Medulla oblongata (tissue), 1 donor: ENCODE results near the gene SPATS2.
"Not testable (repeated sequence)": the region's sequence is repeated elsewhere in the genome, so short reads cannot be mapped to it uniquely, and the experiment has no call there.

Source experiments
- DNase-seq: peaks from one replicate; pipeline ENCODE4 v3.0.0-alpha.2; 2015; ENCODE audit errors: extremely low spot score

SPATS2 gene

DNA sequence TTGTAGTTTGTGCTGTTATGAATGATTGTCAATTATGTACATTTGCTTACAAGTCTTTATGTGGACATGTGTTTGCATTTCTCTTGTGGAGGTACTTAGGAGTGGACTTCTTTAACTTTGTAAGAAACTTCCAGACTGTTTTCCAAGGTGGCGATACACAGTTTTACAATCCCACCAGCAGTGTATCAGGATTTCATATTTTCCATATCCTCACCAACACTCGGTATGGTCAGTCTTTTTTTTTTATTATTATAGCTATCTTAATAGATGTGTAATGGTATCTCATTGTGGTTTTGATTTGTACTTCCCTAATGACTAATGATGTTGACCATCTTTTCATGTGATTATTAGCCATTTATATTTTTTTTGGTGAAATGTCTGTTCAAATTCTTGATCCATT, 97.9 kb downstream of the SPATS2 start:
- DNase-seq, result no peak

DNA sequence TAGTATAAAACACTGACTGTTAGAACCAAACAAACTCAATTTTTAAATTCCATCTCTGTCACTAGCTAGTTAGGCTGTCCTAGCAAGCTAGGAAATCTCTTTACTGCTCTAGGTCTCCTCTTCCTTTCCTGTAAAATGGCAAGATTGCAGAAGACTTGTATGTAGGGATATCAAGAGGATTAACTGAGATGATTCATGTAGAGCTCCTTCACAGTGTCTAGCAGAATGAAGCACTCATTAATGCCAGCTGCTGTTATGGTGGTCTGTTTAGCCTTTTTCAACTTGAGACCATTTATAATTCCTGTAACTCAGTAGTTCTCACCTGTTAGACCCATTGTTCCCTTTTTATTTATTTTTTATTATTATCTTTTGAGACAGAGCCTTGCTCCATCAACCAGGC, 103.7 kb downstream of the SPATS2 start:
- DNase-seq, result no peak

DNA sequence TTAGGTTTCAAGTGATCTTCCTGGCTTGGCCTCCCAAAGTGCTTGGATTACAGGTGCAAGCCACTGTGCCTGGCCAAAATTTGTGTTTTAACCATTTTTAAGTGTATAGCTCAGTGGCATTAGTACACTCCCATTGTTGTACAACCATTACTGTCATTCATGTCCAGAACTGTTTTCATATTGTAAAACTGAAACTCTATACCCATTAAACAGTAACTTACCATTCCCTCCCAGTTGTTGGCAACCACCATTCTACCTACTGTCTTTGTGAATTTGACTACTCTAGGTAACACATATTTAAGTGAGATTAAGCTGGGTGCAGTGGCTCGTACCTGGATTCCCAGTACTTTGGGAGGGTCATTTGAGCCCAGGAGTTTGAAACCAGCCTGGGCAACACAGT, 104.3 kb downstream of the SPATS2 start:
- DNase-seq, result no peak

DNA sequence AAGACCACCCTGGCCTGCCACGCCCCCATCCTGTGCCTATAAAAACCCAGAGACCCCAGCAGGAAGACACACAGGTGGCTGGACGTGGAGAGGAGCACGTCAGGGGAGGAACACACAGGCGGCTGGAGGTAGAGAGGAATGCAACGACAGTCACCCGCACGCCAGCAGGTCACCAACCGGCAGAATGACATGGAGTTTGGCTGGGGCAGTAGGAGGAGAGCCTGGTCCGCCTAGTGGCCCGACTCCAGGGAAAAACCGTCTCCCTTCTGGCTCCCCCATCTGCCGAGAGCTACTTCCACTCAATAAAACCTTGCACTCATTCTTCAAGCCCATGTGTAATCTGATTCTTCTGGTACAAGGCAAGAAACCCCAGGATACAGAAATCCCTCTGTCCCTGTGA, 108.8 kb downstream of the SPATS2 start:
- no peak for DNase-seq

DNA sequence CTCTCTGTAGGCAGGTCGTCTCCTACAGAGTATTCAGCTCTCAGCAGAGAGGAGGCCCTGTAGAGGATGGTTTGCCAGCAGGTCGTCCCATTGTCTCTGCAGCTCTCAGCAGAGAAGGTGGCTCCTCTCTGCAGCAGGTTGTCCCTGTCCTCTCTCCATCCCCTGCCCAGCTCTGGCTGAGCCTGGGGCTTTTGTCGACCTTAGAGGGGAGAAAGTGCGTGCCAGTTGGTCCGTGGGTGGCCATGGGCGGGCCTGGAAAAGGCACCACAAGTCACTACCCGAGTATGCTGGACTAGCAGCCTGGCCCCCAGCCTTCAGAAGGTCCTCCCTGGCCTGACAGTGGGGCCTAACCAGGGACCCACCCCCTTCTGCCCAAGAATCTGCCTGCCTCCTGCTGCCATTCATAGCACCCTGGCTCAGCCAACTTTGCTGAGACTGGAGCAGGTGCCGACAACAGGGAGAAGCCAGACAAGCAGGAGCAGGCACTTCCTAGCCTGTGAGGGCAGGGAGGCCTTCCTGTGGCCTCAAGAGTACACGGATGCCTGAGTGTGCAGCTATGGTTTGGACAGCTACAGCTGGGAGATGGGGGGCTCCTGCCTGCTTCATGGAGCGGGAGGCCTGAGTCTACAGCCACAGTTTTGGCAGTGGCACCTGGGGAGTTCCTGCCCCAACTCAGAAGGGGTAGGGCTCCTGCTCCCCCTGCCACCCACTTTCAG, 111.8 kb downstream of the SPATS2 start:
- DNase-seq, result no peak

DNA sequence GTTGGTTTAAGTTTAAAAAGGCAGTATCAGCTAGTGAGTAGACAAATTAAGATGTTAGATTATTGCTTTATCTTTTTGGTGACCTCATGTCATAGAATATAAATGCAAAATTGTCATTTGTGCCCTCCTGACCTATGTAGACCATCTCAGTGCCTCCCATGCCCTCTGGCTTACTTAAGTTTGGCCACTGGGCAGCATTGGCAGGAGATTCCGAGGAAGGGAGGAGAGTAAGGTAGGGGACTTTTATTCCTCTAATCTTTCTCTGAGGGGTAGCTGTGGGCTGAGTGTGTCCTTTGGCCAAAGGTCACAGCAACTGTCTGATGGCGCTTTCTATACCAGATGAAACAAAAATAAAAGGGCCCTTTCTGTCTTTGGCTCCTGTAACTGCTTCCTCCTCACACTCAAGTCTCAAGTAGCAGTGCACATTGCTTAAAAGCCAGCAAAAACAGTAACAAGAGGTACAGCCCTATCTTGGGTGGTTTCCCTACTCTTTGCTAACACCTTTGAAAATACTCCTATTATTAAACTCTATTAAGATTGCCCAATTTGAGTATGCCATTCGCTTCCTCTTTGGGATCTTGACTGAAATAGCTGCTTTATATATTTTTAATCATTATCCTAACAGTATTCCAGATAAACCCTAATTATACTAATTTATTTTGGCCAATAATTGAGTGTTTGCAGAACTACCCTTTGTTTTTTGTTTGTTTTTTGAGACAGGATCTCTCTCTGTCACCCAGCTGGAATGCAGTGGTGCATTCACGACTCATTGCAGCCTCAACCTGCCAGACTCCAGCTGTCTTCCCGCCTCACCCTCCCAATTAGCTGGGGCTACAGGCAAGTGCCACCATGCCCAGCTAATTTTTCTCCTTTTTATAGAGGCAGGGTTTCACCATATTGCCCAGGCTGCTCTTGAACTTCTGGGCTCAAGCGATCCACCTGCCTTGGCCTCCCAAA, 115.1 kb downstream of the SPATS2 start:
- no peak for DNase-seq

DNA sequence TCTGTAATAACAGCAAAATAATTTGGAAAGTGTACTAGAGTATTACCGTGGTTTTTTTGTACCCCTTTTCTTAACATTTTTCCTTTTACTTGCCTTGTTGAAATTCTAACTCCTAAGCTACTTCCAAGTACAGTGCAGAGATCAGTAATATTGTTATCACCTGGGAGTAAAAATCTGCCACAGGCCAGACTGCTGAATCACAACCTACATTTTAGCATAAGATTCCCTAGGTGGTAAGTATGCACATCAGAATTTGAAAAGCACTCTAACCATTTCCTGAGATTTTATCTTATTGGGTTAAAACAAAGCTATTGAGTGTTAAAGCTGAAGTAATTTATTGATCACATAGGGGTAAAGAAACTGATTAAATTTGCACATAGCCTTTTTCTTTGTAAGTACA, 116.4 kb downstream of the SPATS2 start:
- no peak for DNase-seq

DNA sequence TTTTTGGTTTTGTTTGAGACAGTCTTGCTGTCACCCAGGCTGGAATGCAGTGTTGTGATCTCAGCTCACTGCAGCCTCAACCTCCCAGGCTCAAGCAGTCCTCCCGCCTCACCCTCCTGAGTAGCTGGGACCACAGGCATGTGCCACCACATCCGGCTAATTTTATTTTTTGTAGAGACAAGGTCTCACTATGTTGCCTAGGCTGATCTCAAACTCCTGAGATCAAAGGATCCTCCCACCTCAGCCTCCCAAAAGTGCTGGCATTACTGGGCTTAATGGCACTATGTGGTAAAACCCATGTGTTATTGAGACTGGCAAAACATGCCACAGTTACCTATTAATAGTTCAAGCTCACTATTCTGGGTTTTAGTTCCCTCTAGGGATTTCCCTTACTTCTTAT, 120.3 kb downstream of the SPATS2 start:
- no peak for DNase-seq

DNA sequence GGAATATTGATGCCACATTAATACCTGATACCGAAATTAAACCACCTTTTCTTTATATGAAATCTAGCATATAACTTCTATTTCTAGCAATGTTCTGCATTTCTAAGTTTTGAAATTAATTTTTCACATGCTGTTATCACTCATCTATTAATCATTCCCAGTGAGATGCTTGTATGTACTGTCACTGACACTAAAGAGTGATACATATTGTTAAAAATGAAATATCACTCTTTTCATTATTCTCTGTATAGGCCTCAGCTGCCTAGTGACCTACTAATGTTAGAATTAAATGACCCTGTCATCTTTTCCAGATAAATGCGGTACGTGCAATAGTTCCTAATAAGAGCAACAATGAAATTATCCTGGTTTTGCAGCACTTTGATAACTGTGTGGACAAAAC, 121.9 kb downstream of the SPATS2 start:
- DNase-seq, result no peak

DNA sequence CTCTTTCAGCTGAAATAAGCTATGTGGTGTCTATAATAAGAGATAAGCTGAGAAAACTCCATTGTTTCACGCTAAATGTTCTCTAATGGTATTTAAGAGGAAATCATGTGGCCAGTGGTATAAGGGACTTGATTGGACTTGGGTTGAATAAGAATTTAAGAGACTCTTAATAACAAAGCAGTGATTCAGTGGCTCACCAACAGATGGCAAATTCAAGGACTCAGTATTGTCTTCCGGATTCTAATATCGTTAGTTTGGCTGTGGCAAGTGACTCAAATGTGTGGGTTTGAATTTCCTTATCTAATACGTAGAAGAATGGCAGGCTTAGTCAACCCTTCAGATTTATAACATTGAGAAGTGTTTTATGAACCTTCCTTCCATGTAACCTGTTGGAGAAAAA, 122.5 kb downstream of the SPATS2 start:
- DNase-seq, result no peak

DNA sequence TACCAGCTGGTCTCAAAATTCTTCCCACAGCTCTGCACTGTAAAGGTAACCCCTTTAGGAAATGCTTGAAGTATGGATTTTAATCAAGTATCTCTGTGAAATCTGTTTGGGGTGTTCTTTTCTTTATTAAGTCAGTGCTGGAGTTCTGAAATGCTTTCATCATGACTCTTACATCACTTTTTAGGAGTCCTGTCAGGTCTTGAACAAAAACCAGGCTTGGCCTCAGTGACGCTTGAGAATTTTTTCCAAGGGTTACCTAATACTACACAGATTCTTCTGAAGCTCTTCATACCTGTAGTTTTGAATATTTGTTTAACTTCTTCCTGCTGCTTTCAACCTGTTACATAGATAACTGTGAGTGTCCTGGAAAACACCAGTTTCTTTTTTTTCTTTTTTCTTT, 124.6 kb downstream of the SPATS2 start:
- DNase-seq, result no peak

DNA sequence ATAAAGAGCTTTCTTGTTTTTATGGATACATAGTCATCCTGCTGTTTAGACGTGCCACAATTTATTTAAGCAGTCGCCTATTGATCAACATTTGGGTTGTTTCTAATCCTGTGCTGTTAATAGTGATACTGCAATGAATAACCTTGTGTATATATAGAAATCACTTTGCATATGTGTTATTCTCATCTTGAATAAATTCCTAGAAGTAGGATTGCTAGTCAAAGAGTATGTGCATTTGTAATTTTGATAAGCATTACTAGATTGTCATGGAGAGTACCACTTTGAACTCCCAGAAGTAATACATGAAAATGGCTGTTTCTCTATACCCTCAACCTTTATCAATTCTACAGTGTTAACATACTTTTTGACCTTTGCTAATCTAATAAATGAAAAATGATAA, 126.6 kb downstream of the SPATS2 start:
- no peak for DNase-seq

DNA sequence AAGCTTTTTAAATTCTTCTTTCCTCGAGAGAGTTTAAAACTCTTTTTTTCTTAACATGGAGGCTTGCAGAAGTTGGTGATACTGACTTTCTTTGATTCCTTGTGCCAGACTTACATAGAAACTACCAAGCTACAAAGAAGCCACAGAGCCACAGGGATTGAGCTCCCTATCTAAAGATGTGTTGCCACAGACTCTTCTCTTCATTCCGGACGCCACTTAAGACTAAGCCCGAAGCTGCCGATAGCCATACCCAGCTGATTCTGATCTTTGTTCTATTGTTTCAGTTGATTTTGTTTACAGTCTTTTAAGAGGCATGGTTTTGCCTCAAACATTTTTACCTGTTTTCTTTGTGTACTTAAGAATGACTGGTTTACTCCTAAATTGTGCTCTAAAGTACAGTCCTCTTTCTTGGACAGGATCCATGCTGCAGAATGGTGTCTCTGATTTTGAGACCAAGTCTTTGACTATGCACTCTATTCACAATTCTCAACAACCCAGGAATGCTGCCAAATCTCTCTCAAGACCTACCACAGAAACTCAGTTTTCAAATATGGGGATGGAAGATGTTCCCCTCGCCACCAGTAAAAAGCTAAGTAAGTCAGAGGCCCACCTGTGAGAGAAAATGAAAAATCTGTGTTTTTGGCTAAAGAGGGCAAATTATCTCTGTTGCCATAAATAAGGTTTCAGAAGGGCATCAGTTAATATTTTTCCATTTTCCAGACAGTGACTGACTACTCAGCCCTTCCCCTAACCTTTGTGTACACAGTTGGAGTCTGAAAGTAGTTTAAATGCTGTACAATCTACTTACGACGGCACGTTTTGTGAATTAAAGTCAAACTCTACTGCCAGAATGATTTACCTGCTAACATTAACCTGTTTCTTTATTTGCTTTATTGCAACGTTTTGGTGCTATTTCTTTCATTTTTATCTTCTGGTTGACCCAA, 129.4 kb downstream of the SPATS2 start:
- DNase-seq, result peak; percentile 38

DNA sequence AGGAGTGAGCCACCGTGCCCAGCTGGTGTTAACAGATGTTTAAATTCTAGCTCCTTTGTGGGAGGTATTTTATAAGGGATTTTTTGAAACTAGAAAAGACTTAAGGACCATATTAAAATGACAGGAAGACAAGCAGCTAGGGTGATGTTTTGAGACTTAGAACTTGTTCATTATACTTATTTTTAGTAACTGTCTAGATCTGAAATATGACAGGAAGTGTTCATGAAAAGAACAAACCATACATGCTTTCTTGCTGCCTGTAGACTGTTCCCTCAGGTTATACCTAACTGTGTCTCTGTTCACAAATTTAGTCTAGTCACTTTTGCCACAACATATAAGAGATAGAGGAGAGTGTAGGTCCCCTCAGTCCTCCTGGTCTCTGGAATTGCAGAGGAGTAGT, 134.6 kb downstream of the SPATS2 start:
- no peak for DNase-seq

DNA sequence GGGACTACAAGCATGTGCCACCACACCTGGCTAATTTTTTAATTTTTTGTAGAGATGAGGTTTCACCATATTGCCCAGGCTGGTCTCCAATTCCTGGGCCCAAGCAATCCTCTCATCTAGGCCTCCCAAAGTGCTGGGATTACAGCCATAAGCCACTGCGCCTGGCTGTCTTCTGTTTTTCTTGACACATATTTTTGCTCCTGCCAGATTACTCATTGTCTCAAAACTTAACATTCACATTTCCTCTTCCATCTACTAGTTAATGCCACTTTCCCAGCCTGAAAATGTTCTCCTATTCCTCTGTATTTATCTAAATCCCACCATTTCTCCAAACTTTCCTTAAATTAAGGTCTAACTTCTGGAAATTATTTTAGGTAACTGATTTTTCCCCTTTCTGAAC, 135.3 kb downstream of the SPATS2 start:
- DNase-seq, result no peak

DNA sequence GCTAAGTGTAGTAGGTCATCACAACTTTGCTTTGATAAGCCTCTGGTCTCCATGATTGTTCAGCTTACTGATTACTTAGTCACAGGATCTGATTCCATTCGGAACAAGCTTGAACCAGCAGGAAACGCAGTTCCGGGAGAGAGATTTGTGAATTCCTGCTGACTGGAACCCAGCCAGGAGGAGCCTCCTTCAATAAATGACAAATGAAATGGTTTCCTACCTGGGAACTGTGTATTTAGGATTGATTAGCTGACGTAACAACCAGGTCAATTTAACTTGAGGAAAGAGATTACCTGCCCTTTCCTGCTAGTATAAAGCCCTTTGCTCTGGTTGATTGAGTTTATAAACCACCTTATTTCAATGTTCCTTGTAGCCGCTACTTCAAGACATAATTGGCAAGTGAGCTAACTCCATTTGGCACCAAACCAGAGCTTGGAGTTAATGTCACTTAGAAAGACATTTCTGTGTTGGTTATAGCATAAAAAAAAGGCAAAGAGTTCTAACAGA, 136.5 kb downstream of the SPATS2 start:
- no peak for DNase-seq

DNA sequence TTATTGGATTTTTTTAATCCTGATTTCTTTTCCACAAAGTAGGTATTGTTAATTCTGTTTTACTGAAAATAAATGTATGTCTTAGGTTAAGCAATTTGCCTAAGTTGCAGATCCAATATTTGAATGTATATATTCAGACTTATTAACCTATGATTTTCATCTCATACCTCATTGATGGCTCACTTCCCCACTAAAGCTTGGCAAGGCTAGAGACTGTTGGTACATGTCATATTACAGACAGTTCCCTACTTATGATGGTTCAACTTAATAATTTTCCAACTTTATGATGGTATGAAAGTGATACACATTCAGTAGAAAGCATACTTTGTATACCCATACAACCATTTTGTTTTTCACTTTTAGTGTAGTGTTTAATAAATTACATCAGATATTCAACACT, 138.4 kb downstream of the SPATS2 start:
- no peak for DNase-seq

DNA sequence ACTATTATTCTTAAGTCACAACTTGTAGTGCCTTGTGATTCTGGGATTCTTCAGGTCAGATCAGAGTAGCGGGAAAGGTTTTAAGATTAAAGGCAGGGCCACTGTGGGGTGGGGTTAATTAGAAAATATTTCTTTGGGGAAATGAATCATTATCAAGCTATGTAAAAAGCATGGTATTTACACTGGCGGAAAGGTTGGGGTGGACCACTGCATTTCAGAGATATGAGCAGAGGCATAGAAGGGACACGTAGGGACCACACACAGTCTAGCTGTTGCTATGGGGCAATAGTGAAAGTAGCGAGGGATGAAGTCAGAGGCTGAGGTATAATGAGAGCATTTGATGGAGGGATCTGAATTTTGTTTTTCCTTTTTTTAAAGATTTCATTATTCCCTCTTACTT, 139.9 kb downstream of the SPATS2 start:
- no peak for DNase-seq

DNA sequence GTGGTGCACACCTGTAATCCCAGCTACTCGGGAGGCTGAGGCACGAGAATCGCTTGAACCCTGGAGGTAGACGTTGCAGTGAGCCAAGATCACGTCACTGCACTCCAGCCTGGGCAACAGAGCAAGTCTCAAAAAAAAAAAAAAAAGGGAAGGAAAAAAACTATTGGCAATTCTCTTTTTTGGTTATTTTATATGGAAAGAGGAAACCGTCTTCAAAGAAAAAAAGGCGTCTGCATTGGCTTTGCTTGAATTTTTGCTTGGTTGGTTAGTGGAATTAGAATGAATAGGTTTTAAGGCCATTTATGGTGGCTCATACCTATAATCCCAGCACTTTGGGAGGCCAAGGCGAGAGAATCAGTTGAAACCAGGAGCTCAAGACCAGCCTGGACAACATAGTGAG, 142.4 kb downstream of the SPATS2 start:
- DNase-seq, result not testable (repeated sequence)

DNA sequence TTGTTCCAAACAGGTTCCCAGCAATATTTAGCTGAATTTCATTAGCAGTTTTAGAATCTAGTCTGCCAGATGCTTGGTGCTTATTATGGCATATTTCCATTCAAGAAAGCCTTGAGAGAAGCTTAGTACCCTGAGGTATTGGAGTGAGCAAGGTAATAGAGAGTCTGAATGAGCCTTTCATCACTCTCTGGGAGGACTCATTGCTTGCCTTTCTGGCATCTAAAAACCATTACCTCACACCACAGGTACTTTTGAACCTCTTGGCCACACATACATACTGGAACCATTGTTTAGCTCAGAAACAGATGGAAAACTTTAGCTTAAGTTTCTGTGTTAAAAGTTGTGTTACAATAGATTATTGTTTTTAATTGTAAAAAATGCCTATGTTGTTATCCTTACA, 144.1 kb downstream of the SPATS2 start:
- no peak for DNase-seq

DNA sequence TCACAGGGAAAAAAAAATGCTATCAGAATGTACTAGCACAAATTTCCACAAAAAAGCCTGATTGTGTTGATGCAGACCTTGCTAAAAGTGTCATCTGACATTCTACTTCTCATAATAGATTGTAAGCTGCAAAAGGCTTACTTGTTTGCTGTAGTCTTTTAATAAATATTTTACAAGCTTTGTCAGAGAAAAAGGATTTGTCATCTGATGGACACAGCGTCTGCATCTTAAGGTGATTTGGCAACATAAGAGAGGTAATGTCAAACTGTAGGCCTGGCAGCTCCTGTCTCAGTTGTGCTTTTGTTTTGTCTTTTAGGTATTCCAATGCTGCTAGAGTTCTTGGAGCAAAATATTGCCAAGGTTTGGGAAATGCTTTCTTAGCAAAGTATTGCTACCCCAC, 145.3 kb downstream of the SPATS2 start:
- DNase-seq, result no peak

DNA sequence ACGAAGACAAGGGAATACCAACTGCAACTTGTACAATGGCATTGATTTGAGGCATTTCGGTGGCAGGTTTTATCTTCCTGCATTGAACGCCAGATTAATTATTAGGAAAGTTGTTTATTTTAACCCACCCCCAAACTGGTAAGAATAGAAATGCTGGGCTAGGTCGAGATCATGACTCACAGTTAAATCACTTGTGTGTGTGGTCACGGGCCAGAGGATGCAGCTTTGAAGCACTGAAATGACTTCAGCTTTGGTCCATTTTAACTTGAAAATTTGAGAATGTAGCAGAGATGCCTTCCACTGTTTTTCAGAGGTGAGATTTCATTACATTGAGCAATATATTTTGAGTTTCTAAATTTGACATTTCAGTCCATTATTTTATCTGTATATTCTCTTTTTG, 148.0 kb downstream of the SPATS2 start:
- DNase-seq, result no peak
